Kidney (tissue), 14 donors: ENCODE results near the gene GUF1. TPM values are rescaled to one million over a fixed set of nuclear protein-coding genes. Genes with fewer than 3 reads are reported as not detected.
A peak's percentile ranks its signal among the peaks of the same experiment; 100 is the strongest.
"Not testable (repeated sequence)": the region's sequence is repeated elsewhere in the genome, so short reads cannot be mapped to it uniquely, and the experiment has no call there.

Source experiments
- DNase-seq, 5 donors: peaks; one replicate each; pipeline ENCODE4 v3.0.0-alpha.2; 2013 to 2020
- FAIRE-seq: peaks from 2 replicates; lab custom pipeline; 2012; peaks lifted over from hg19 to GRCh38; lab: Jason Lieb, UNC
- H3K27ac ChIP-seq, 2 donors: one replicate each; pipeline ENCODE4 v1.7.0; 2013; ENCODE audit warnings: low read depth in 2 of 2, low read length in 2 of 2, inconsistent platforms in 1 of 2
- H3K27me3 ChIP-seq: one replicate; pipeline ENCODE4 v1.7.1; 2013; ENCODE audit warnings: low read length, inconsistent platforms; ENCODE audit not compliant: control insufficient read depth, insufficient read depth
- H3K36me3 ChIP-seq, 3 donors: one replicate each; pipeline versions ENCODE4 v1.7.0 to v1.7.1; 2013; ENCODE audit warnings: low read length in 3 of 3, control low read depth in 1 of 3, inconsistent platforms in 1 of 3; ENCODE audit not compliant: insufficient read depth in 3 of 3, control insufficient read depth in 2 of 3
- H3K4me1 ChIP-seq, 3 donors: one replicate each; pipeline versions ENCODE4 v1.7.0 to v1.7.1; 2013; ENCODE audit warnings: low read length in 3 of 3, inconsistent platforms in 1 of 3, low read depth in 1 of 3; ENCODE audit not compliant: control insufficient read depth in 2 of 3, insufficient read depth in 2 of 3
- H3K4me3 ChIP-seq, 3 donors: one replicate each; pipeline versions ENCODE4 v1.7.0 to v1.8.1; 2013; ENCODE audit warnings: low read length in 3 of 3, control low read depth in 1 of 3, inconsistent platforms in 1 of 3
- H3K9ac ChIP-seq, 3 donors: one replicate each; pipeline versions ENCODE4 v1.7.0 to v1.7.1; 2013; ENCODE audit warnings: low read length in 3 of 3, control low read depth in 1 of 3, inconsistent platforms in 1 of 3
- H3K9me3 ChIP-seq, 3 donors: one replicate each; pipeline versions ENCODE4 v1.7.0 to v1.7.1; 2013; ENCODE audit warnings: low read length in 3 of 3, control low read depth in 1 of 3, inconsistent platforms in 1 of 3; ENCODE audit not compliant: control insufficient read depth in 2 of 3, insufficient read depth in 1 of 3
- intact Hi-C: fragments of 100-400 bp; cut with DNase I; formaldehyde crosslinking; loops from one replicate; pipeline ENCODE4 v1.11.1; 2022
- polyA plus RNA-seq: library from polyadenylated mRNA; stranded (reverse); fragments of 350-450 nt; fragmentation: Illumina TruSeq; extraction: RNeasy Lipid Tissue Mini Kit (QIAGEN cat#74804); gene quantifications from one replicate; pipeline ENCODE4 v1.2.3, GENCODE V29; 2014; ENCODE audit warnings: low read depth, low replicate concordance; ENCODE audit not compliant: insufficient read depth
- total RNA-seq: library from RNA; stranded (reverse); fragmentation: NEBNext Ultra II Directional; extraction: Animal tissue kit (Norgen Biotek cat#: 25700); gene quantifications from one replicate; pipeline ENCODE4 v1.2.1, GENCODE V29; 2021
- TF ChIP-seq, protein P1 (sequence below): IDR thresholded peaks from 3 replicates; pipeline ENCODE4 v1.5.1; 2012; ENCODE audit warnings: mild to moderate bottlenecking, moderate library complexity, borderline replicate concordance; ENCODE audit not compliant: insufficient read depth; ENCODE audit errors: extremely low read depth
- donor health status: control.
- donor health status: control.
- donor health status: control.
- donor health status: control.
- donor health status: control.
- donor health status: DM: yes; HTN: yes; CAD: no.
- donor health status: Normal renal cell carcinoma (clear cell type).

The GUF1 gene
- total and polyA plus RNA-seq, 2 donors from 2014 or later: 17.8 to 21.2 TPM

DNA sequence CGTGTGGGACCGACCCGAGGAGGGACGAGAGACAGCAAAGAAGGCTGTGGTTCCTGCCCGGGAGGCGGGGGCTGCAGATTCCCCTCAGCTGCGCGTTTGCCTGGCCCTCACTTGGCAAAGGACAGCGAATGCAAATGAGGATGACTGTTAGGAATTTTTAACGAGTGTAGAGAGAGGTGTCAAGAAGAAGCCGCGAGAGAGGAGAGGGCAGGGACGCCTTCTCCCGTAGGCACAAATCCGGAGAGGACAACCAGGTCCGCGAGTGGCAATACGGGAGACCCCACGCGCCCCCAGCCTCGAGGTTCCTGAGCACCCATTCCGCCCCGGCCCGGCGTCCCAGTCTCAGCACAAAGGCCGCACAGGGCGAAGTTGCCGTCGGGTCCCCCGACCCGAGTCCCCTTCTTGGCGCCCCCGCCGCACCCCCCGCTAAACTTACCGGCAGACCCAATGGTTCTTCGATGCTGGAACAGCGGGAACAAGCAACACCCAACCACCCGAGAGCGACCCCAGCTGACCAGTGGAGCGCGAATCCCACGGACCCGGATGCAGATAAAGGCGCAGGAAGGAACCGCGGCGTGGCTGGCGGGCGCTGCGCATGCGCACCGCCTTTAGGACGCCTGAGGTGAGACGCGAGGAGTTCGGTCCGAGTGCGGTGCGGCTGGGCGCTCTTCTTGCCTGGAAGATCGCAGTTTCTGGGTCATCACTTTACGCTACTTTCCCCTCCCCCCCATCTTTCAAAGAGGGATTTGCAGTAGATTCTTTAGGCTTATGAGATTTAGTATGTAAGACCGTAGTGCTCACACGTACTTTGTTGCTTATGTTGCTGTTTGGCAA, 48.0 kb downstream of the GUF1 start, which contains the start of gene GNPDA2:
GNPDA2 (minus strand) TSS at position 519 of the 834 bp plus-strand sequence. CDS start 4,349 bp downstream, outside the sequence.
- Histone ChIP-seq H3K36me3 (no peaks in the 10 kb centered on the region), H3K4me1 (peaks cover 0 to 6% (median 4%) of the 10 kb centered on the region in 3 donors), H3K27ac (peak within 1 kb of the TSS; percentile 66 to 75), H3K9ac (peak within 1 kb of the TSS; percentile 75 to 95 (median 81)), H3K4me3 (peak within 1 kb of the TSS; percentile 88 to 96 (median 93)), H3K9me3 (no peaks in the 10 kb centered on the region), H3K27me3 (no peaks in the 10 kb centered on the region)
- no peak for FAIRE-seq
- intact Hi-C loops: no loop called here
- TF ChIP-seq, protein P1, sequence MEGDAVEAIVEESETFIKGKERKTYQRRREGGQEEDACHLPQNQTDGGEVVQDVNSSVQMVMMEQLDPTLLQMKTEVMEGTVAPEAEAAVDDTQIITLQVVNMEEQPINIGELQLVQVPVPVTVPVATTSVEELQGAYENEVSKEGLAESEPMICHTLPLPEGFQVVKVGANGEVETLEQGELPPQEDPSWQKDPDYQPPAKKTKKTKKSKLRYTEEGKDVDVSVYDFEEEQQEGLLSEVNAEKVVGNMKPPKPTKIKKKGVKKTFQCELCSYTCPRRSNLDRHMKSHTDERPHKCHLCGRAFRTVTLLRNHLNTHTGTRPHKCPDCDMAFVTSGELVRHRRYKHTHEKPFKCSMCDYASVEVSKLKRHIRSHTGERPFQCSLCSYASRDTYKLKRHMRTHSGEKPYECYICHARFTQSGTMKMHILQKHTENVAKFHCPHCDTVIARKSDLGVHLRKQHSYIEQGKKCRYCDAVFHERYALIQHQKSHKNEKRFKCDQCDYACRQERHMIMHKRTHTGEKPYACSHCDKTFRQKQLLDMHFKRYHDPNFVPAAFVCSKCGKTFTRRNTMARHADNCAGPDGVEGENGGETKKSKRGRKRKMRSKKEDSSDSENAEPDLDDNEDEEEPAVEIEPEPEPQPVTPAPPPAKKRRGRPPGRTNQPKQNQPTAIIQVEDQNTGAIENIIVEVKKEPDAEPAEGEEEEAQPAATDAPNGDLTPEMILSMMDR: no peak
- peak; percentile 92 to 96 (median 96) for DNase-seq

DNA sequence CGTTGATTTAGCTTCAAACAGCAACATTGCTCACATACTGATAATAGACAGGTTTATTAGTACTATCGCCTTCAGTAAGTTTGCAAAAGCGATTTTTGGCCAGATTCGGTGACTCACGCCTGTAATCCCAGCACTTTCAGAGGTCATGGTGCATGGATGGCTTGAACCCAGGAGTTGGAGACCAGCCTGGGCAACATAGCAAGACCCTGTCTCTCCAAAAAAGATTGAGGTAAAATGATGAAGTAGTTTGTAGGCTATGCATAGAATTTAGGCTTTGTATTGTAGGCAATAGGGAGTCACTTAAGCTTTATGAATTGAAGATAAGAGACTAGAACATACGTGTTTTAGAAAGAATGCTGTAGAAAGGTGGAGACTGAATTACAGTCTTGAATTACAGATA, 49.3 kb downstream of the GUF1 start:
- TF ChIP-seq, protein P1: no peak
- Histone ChIP-seq H3K36me3 (no peaks in the 10 kb centered on the region), H3K4me1 (peaks cover 0 to 6% (median 4%) of the 10 kb centered on the region in 3 donors), H3K27ac (no peak overlapping the region), H3K27me3 (no peaks in the 10 kb centered on the region), H3K9ac (no peak overlapping the region), H3K4me3 (peak overlapping the region in 1 of 3 donors; percentile 96), H3K9me3 (no peaks in the 10 kb centered on the region)
- intact Hi-C loops: no loop called here
- FAIRE-seq: no peak
- no peak for DNase-seq

DNA sequence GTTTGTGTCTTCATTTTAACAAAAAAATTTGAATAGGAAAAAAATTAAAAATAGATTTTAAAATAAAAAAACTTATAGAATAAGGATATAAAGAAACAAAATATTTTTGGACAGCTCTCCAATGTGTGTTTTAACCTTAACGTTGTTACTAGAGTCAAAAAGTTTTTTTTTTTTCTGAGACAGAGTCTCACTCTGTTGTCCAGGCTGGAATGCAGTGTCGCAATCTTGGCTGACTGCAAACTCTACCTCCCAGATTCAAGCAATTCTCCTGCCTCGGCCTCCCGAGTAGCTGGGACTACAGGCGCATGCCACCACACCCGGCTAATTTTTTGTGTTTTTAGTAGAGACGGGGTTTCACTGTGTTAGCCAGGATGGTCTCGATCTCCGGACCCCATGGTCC, 50.5 kb downstream of the GUF1 start:
- intact Hi-C loops, FAIRE-seq, H3K4me3 ChIP-seq, H3K27me3 ChIP-seq, H3K9me3 ChIP-seq, H3K9ac ChIP-seq, H3K4me1 ChIP-seq, H3K36me3 ChIP-seq, DNase-seq, H3K27ac ChIP-seq: not testable (repeated sequence)

DNA sequence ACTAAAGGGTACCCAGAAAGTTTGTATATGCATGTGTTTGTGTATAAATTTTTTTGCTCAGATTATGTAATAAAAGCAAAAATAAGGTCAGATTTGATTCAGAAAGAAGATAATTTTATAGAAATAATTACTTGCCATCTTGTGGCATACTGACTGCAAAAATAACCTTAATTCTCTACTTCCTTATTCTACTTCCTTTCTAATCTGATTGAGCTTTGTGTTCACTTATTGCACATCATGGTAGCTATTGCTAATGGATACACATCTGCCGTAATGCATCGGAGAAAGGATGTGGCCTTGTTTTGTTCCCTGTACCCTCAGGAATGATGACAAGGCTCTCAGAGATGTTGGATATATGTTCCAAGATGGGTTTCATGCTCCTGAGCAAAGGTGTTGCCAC, 58.7 kb downstream of the GUF1 start:
- Histone ChIP-seq H3K36me3 (no peaks in the 10 kb centered on the region), H3K9me3 (no peaks in the 10 kb centered on the region), H3K27me3 (no peaks in the 10 kb centered on the region), H3K27ac (no peak overlapping the region), H3K4me1 (no peaks in the 10 kb centered on the region), H3K4me3 (no peak overlapping the region), H3K9ac (no peak overlapping the region)
- TF ChIP-seq, protein P1: no peak
- intact Hi-C loops: no loop called here
- DNase-seq (no peak), FAIRE-seq (no peak)
